GM21526 (cell line): Measurements from ENCODE around the gene MCHR2.

Experiments
- ATAC-seq: cut with Tn5 transposase; IDR thresholded peaks from one replicate; pipeline ENCODE4 v1.9.1; 2021; ENCODE audit warnings: moderate library complexity; ENCODE audit not compliant: unreplicated experiment, low FRiP score

Gene MCHR2

GRCh38 chr6:99912657-99913056, 81.4 kb downstream of the MCHR2 start:
- no peak for ATAC-seq

DNA sequence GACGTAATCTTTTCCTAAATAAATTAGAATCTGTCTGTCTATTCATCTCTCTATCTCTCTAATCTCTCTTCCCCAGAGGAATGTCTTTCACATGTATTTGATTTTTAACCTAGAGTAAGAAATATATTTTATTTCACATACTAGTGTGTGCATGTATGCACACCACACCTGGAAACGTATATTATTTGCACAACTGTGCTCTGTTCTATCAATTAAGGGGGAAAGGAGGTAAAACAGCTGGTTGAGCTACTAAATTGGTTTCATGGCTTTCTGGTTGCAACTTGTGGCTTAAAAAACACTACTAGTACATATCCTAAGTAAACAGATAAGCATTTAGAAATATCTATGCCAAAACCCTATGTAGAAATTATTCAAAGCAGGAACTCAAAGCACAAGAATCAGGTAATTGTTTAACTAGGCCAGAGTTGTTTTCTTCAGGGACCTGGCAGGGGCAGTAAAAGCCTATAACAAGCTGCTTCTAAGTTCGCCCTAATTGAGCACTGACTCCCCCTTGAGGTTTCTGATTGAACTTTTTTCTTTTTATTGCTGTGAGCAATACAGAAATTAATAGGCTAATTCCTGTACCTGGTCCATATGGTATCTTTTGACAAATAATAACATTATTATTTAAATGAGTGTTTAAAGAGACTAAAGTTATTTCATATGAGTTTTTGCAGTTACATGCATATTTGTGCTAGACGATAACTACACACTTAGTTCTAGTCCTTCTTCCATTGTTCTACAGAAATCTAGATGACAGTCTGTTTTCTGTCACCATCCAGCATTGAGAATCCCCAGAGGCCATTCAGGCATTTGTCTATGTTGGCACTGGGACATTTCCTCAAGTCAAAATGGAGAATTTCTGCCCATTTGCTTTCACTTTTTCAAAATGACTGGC, 88.6 kb downstream of the MCHR2 start:
- ATAC-seq: peak; percentile 91

DNA sequence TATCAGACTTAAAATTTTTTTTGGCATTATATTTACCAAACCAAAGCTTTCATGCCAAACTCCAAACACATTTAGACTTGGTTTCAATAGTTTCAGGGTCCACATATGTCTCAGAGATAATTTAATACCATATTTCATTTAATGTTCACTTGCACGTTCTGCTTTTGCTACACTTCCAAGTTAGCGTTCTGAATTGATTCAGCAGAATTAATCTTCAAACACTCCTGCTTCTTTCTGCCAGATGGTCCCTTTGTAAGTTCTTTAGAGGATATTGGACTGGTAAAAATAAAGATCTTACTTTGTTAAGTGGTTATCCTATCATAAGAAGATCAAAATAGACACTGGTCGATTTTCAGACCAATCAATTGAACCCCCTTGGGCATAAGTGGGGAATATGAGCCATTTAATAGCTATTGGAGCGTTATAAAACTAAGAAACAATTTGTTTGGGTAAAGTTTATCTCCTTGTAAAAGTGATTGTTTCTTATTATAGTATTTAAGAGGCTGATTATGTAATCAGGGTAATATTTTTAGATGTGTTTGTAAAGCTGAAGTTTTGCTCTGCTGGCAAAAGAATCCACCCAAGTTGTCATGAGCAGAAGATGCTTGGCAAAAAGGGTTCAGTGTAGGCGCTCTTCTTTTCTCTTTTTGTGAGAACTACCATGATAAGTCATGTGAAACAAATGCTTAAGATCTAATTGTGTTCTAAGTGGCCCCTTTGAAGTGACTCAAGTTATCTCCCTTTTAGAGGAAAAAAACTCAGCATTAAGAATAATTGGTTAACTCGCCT, 92.2 kb downstream of the MCHR2 start:
- ATAC-seq: no peak

DNA sequence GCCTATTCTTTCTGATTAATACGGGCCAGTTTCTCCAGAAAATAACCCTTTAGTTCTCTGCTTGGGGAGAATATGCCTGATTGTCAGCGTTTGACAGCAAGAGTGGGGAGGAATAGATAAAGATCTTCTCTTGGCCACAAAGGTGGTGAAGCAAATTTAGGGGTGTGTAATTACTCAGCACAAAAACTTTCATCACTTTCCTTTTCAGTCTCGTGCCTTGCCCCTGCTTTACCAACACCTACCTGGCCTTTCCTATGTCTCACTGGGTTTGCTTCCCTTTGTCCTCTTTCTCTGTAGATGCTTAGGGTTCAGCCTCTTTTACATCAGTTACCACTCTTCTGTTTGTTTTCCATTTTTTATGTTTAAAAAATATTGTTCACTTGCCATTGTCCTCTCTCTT, 99.2 kb downstream of the MCHR2 start:
- no peak for ATAC-seq

DNA sequence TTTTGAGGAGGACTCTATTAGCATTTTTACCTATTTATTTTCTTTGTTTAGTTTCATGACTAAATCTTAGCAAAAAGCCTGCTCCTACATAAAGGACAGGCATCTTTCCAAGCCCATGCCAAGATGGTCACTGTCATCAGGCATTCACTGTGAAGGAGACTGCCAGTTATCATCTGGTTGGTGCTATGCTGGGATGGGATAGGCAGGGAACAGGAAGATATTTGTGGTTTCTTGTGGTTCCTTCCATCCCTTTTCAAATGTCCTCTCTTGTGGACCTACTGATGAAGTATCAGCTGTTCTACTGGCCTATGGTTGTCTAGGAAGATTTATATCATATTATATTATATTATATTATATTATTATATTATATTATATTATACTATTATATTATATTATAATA, 107.0 kb downstream of the MCHR2 start:
- no peak for ATAC-seq

GRCh38 chr6:99885051-99885450, 109.0 kb downstream of the MCHR2 start:
- ATAC-seq: no peak

GRCh38 chr6:99882128-99882702, 111.8 kb downstream of the MCHR2 start:
- no peak for ATAC-seq

- no peak for ATAC-seq
Measured at GRCh38 chr6:99879431-99879830, 114.6 kb downstream of the MCHR2 start.

DNA sequence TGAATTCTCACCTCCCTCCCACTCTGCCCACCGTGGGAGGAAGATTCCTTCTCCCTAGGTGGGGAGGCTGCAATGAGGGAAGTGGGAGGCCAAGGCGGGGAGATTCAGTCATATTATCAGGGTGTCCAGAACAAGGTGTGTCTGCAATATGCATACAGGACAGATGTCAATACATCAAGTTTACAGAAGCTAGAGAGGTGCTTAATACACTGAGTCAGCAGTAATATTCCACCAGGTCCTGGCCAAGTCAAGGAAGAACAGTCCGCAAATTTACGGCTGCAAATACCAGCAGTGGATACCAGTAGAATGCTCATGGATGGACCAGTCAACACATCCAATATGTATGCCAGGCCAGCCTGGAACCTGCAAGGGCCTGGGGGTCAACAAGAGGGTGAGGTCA, 119.0 kb downstream of the MCHR2 start:
- ATAC-seq: no peak

DNA sequence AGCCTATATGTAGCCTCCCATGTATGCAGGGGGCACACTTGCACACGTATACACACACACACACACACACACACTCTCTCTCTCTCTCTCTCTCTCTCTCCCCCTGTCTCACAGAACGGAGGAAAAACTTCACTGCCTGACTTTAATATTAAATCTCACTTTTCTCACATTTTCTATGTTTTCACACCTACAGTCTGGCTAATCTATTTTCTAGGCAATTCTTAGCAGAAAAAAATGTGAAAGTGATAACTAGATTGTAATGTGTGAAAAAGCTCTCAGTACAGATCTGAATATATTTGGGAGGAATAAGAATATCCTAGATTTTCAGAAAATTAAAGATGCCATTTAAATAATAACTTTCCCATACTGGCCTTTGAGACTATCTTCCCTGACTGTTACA, 120.9 kb downstream of the MCHR2 start:
- no peak for ATAC-seq

DNA sequence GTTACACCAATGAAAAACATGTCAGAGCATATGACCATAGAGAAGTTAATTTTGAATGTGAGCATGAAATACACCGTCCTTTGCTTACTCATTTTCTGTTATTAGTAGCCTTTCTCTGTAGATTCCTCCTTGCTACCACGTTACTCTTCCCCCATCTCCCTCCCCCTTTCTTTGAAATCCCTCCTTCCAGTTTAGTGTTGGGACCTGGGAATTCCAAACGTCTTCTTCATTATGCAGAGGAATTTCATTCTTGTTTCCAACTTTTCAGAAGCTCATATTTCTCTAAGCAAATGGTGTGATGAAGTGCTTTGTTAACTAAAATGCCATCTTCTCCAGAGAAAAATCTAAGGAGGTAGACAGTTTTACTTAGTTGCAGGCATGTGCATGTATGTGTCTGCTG, 122.4 kb downstream of the MCHR2 start:
- ATAC-seq: no peak
